ENCODE measurements around the gene ALDH8A1.

The ALDH8A1 gene

DNA sequence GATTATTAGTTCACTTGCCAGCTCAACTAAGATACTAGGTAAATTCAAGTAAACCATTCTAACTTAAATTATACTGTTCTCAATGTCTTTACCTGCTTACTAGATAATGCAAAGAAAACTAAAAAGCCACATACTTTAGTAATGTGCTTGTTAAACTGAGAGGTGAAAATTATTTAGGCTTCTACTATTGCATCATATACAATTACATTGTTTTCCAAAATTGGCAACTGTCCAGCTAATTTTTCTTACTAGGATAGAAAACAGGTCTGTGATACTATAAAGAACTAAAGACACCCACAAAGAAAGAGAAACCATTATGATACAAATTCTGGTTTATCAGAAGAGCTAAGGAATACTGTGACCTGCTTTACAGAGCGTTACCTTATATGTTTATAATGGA, 45.6 kb upstream of the ALDH8A1 start:
- Histone ChIP-seq H3K9ac (ENCODE audit: low read length) (no peak overlapping the region), H3F3A (ENCODE audit: insufficient read depth) (no peaks in the 10 kb centered on the region), H3K27ac (ENCODE audit: low read depth, low read length) (no peak overlapping the region), H3K27me3 (ENCODE audit: low read length) (no peaks in the 10 kb centered on the region), H3K4me2 (ENCODE audit: low read depth, low read length, poor library complexity, severe bottlenecking) (no peak overlapping the region), H3K4me3 (ENCODE audit: insufficient read depth, low read length, poor library complexity, severe bottlenecking) (no peak overlapping the region), H4K20me1 (ENCODE audit: low read depth, low read length) (no peaks in the 10 kb centered on the region), H3K79me2 (ENCODE audit: insufficient read depth, low read length) (no peaks in the 10 kb centered on the region), H2AFZ (ENCODE audit: low read depth, low read length, severe bottlenecking) (no peak overlapping the region), H3K9me3 (ENCODE audit: insufficient read depth, low read length) (no peaks in the 10 kb centered on the region), H3K9me2 (replicated peaks; ENCODE audit: insufficient read depth, low read length) (no peaks in the 10 kb centered on the region), H3K36me3 (ENCODE audit: low read length) (peaks cover 12% of the 10 kb centered on the region; the same call in 1 of the 2 replicates)
- TF ChIP-seq EZH2phosphoT487 (conservative IDR thresholded peaks at IDR 0.05; ENCODE audit: low read length) = no peak
- TF ChIP-seq, protein P1, sequence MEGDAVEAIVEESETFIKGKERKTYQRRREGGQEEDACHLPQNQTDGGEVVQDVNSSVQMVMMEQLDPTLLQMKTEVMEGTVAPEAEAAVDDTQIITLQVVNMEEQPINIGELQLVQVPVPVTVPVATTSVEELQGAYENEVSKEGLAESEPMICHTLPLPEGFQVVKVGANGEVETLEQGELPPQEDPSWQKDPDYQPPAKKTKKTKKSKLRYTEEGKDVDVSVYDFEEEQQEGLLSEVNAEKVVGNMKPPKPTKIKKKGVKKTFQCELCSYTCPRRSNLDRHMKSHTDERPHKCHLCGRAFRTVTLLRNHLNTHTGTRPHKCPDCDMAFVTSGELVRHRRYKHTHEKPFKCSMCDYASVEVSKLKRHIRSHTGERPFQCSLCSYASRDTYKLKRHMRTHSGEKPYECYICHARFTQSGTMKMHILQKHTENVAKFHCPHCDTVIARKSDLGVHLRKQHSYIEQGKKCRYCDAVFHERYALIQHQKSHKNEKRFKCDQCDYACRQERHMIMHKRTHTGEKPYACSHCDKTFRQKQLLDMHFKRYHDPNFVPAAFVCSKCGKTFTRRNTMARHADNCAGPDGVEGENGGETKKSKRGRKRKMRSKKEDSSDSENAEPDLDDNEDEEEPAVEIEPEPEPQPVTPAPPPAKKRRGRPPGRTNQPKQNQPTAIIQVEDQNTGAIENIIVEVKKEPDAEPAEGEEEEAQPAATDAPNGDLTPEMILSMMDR (IDR thresholded peaks at IDR 0.05; ENCODE audit: insufficient read depth, low read length, poor library complexity, severe bottlenecking) = no peak

DNA sequence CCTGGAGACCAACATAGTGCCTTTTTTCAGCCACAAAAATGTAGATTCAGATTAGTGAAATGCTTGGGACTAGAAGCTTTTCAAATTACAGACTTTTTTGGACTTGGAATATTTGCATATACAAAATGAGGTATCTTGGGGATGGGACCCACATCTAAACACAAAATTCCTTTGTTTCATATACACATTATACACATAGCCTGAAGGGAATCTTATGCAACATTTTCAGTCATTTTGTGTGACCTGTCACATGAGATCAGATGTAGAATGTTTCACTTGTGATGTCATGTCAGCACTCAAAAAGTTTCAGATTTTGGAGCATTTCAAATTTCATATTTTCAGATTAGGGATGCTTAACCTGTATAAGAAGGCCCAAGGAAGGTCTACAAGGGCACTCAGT, 44.5 kb upstream of the ALDH8A1 start:
- H3K36me3 ChIP-seq (ENCODE audit: low read length) = peaks cover 12% of the 10 kb centered on the region; the same call in 1 of the 2 replicates
- H3K79me2 ChIP-seq (ENCODE audit: insufficient read depth, low read length) = no peaks in the 10 kb centered on the region
- H4K20me1 ChIP-seq (ENCODE audit: low read depth, low read length) = no peaks in the 10 kb centered on the region
- H2AFZ ChIP-seq (ENCODE audit: low read depth, low read length, severe bottlenecking) = no peak overlapping the region
- H3F3A ChIP-seq (ENCODE audit: insufficient read depth) = no peaks in the 10 kb centered on the region
- H3K9me3 ChIP-seq (ENCODE audit: insufficient read depth, low read length) = no peaks in the 10 kb centered on the region
- no peak overlapping the region for H3K27ac ChIP-seq (ENCODE audit: low read depth, low read length)
- H3K9ac ChIP-seq (ENCODE audit: low read length) = no peak overlapping the region
- TF ChIP-seq, protein P1 (IDR thresholded peaks at IDR 0.05; ENCODE audit: insufficient read depth, low read length, poor library complexity, severe bottlenecking) = no peak
- no peak for TF ChIP-seq EZH2phosphoT487 (conservative IDR thresholded peaks at IDR 0.05; ENCODE audit: low read length)
- H3K9me2 ChIP-seq (replicated peaks; ENCODE audit: insufficient read depth, low read length) = no peaks in the 10 kb centered on the region
- H3K27me3 ChIP-seq (ENCODE audit: low read length) = no peaks in the 10 kb centered on the region
- H3K4me3 ChIP-seq (ENCODE audit: insufficient read depth, low read length, poor library complexity, severe bottlenecking) = no peak overlapping the region
- H3K4me2 ChIP-seq (ENCODE audit: low read depth, low read length, poor library complexity, severe bottlenecking) = no peak overlapping the region

DNA sequence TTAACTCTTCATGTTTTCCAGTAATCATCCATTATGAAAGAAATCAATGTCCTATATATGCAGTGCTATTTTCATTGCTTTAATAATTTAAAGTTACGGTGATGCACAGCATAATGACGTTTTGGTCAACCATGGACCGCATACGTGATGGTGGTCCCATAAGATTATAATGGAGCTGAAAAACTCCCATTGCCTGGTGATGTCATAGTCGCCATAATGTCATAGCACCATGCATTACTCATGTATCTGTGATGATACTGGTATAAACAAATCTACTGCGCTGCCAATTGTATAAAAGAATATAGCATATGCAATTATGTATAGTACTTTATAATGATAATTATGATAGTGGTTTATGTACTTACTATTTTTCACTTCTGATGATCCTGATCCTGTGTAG, 42.3 kb upstream of the ALDH8A1 start:
- H3K27me3 ChIP-seq (ENCODE audit: low read length) = no peaks in the 10 kb centered on the region
- H3K4me3 ChIP-seq (ENCODE audit: insufficient read depth, low read length, poor library complexity, severe bottlenecking) = no peak overlapping the region
- peaks cover 15% of the 10 kb centered on the region; the same call in 1 of the 2 replicates for H3K36me3 ChIP-seq (ENCODE audit: low read length)
- H3K9me2 ChIP-seq (replicated peaks; ENCODE audit: insufficient read depth, low read length) = no peaks in the 10 kb centered on the region
- no peaks in the 10 kb centered on the region for H3K79me2 ChIP-seq (ENCODE audit: insufficient read depth, low read length)
- no peak overlapping the region for H3K27ac ChIP-seq (ENCODE audit: low read depth, low read length)
- no peak overlapping the region for H2AFZ ChIP-seq (ENCODE audit: low read depth, low read length, severe bottlenecking)
- no peak overlapping the region for H3K4me2 ChIP-seq (ENCODE audit: low read depth, low read length, poor library complexity, severe bottlenecking)
- H3F3A ChIP-seq (ENCODE audit: insufficient read depth) = no peaks in the 10 kb centered on the region; the same call in 1 of the 2 replicates
- H3K9ac ChIP-seq (ENCODE audit: low read length) = no peak overlapping the region
- H3K9me3 ChIP-seq (ENCODE audit: insufficient read depth, low read length) = no peaks in the 10 kb centered on the region
- H4K20me1 ChIP-seq (ENCODE audit: low read depth, low read length) = no peaks in the 10 kb centered on the region
- TF ChIP-seq, protein P1 (IDR thresholded peaks at IDR 0.05; ENCODE audit: insufficient read depth, low read length, poor library complexity, severe bottlenecking) = no peak
- no peak for TF ChIP-seq EZH2phosphoT487 (conservative IDR thresholded peaks at IDR 0.05; ENCODE audit: low read length)

Measured in SU-DHL-6 (cell line).